Stimulated activated CD4-positive, alpha-beta T cell treated with anti-CD3 and anti-CD28 coated beads, Interleukin-1b, Interleukin-23, amount 100 ng/mL, for 1 hour (primary cell): ENCODE results near the gene LCLAT1.

Experiments
- DNase-seq, 2 donors: peaks; one replicate each; pipeline ENCODE4 v3.0.0-alpha.2; 2020; ENCODE audit warnings: low read depth in 2 of 2

Gene LCLAT1

GRCh38 chr2:30692829-30693275 is 245.8 kb downstream of the LCLAT1 start:
- DNase-seq: no peak
